HG03103 (cell line): ENCODE data around the gene PRSS53.

Experiments
- ATAC-seq: cut with Tn5 transposase; IDR thresholded peaks from one replicate; pipeline ENCODE4 v1.9.1; 2021; ENCODE audit warnings: low read depth; ENCODE audit not compliant: unreplicated experiment

The PRSS53 gene

GRCh38 chr16:31055613-31056012 is 33.1 kb downstream of the PRSS53 start:
- ATAC-seq, result no peak

DNA sequence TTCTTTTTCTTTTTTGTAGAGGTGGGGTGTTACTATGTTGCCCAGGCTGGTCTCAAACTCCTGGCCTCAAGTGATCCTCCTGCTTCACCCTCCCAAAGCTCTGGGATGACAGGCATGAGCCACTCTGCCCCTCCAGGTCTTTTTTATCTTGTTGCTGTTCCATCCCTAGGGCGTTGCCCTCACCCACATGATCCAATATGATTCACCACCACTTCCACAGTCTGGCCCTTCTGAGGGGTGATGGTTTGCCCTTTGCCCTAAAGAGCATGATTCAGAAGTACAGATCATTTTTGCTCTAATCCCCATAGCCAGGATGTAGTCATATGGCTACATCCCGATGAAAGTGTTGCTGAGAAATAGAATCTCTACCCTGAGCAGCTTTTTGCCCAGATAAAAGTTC is 36.6 kb downstream of the PRSS53 start:
- no peak for ATAC-seq

GRCh38 chr16:31050280-31051030 is 38.3 kb downstream of the PRSS53 start:
- ATAC-seq, result no peak

- no peak for ATAC-seq
Measured at GRCh38 chr16:31043898-31044481, 44.8 kb downstream of the PRSS53 start.

- no peak for ATAC-seq
Measured at GRCh38 chr16:31043352-31043751, 45.4 kb downstream of the PRSS53 start.

DNA sequence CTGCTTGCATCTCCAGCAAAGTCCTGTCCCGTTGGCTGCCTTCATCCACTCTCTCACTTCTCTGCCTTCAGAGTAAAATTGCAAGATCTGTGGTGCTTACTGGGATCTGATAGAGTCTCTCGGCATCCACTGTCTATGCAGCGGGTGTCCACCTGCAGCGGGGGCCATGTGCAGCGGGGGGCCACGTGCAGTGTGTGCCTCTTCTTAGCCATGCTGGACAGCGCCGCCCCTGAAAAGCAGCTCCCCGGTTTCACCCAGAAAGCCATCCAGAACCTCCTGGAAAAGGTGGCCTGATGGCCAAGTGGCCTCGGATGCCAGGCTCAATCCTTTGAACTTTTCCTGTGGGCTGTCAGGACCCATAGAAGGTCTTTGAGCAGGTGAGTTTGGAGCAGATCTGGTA is 45.9 kb downstream of the PRSS53 start:
- no peak for ATAC-seq

DNA sequence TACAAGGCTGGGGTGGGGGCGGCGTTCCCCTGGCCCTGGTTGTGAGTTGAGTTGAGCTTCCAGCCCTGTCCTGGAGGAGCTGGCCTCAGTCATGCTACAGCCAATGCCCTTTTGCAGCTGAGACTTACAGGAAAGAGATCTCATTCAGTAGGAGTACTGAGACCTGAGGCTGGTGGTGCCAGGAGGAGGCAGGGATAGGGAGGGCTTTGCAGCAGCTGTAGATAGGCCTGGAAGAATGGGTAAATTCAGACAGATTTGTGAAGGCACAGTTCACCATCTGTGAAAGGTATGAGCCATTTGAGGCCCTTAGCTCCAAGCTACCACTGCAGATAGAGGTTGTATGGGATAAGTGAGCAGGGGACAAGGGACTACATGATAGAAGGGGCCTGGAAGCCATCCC is 49.8 kb downstream of the PRSS53 start:
- no peak for ATAC-seq

- no peak for ATAC-seq
Measured at GRCh38 chr16:31036691-31037090, 52.1 kb downstream of the PRSS53 start.

- ATAC-seq, result peak; percentile 44
Measured at GRCh38 chr16:31033709-31034492, 54.8 kb downstream of the PRSS53 start.
